ENCODE results near the gene PHAF1. TPM values are rescaled to one million over a fixed set of nuclear protein-coding genes. Genes with fewer than 3 reads are reported as not detected.

PHAF1 gene
- total RNA-seq, 1 experiment from 2014 or later: 34.4 TPM

DNA sequence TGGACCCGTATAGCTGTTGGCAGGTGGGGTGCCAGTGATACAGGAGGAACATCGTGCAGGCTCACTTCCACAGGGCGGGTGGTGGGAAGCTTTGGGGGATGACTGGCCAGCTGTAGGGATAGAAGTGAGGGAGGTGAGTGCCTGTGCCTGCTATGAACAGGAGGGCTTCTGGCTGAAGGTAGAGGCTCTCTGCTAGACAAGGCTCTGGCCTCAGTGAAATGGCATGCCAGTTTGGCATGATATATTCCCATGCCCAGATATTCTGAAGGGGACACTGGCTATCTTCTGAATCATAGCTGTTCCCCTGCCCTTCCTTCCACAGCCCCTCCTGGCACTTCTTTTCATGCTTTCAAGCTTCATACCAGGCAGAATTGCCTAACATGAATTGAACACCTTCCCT is 19.1 kb downstream of the PHAF1 start:
- TF ChIP-seq, protein P1, sequence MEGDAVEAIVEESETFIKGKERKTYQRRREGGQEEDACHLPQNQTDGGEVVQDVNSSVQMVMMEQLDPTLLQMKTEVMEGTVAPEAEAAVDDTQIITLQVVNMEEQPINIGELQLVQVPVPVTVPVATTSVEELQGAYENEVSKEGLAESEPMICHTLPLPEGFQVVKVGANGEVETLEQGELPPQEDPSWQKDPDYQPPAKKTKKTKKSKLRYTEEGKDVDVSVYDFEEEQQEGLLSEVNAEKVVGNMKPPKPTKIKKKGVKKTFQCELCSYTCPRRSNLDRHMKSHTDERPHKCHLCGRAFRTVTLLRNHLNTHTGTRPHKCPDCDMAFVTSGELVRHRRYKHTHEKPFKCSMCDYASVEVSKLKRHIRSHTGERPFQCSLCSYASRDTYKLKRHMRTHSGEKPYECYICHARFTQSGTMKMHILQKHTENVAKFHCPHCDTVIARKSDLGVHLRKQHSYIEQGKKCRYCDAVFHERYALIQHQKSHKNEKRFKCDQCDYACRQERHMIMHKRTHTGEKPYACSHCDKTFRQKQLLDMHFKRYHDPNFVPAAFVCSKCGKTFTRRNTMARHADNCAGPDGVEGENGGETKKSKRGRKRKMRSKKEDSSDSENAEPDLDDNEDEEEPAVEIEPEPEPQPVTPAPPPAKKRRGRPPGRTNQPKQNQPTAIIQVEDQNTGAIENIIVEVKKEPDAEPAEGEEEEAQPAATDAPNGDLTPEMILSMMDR (IDR thresholded peaks at IDR 0.05; ENCODE audit: insufficient read depth in 1 of 2, low read depth in 1 of 2, low read length in 1 of 2, severe bottlenecking in 1 of 2, unreplicated experiment in 1 of 2): no peak
- Mint-ChIP-seq H3K27ac (ENCODE audit: unreplicated experiment) (no peak overlapping the region), H3K4me3 (ENCODE audit: unreplicated experiment) (no peak overlapping the region), H3K36me3 (ENCODE audit: insufficient read depth, unreplicated experiment) (peaks cover 63% of the 10 kb centered on the region), H3K9me3 (ENCODE audit: unreplicated experiment) (no peaks in the 10 kb centered on the region), H3K27me3 (ENCODE audit: insufficient read depth, unreplicated experiment) (no peaks in the 10 kb centered on the region), H3K4me1 (ENCODE audit: low read depth, unreplicated experiment) (no peaks in the 10 kb centered on the region)
- no peaks in the 10 kb centered on the region for H3K27me3 ChIP-seq (replicated peaks; ENCODE audit: control insufficient read depth, insufficient read depth, low read length)
- H3K4me3 ChIP-seq (ENCODE audit: low read depth, low read length): no peak overlapping the region
- H3K9me3 ChIP-seq: no peaks in the 10 kb centered on the region
- DNase-seq: no peak
- no peaks in the 10 kb centered on the region for H3K4me1 ChIP-seq
- BruUV-seq (replicated peaks): no TSS peak
- ChIA-PET CTCF (no interaction called here), POLR2A (no interaction called here)
- H3K36me3 ChIP-seq (ENCODE audit: control insufficient read depth, insufficient read depth, low read length): peaks cover 2% of the 10 kb centered on the region; the same call in 1 of the 2 replicates
- intact Hi-C loops (cut with micrococcal nuclease; ENCODE audit: unreplicated experiment): no loop called here

DNA sequence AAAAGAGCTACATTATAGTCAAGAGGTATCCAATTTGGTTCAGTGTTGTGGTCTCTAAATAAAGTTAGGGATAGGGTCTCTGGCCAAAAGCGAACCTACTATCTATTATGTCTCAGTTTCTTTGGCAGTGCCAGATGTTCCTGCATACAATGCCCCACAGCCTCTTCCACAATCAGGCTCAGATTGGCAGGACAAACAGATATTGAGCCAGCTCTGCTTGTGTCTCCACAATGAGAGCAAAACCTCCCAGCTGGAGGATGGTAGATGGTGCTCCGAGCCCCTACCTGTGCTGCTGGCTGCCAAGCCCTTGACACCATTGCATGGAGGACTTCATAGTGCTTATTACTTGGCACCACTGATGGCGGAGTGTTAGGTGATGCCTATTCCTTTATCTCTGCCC is 19.7 kb downstream of the PHAF1 start:
- no peaks in the 10 kb centered on the region for H3K4me1 Mint-ChIP-seq (ENCODE audit: low read depth, unreplicated experiment)
- H3K27ac Mint-ChIP-seq (ENCODE audit: unreplicated experiment): no peak overlapping the region
- H3K27me3 ChIP-seq (replicated peaks; ENCODE audit: control insufficient read depth, insufficient read depth, low read length): no peaks in the 10 kb centered on the region
- BruUV-seq (replicated peaks): no TSS peak
- no peak for DNase-seq
- no peaks in the 10 kb centered on the region for H3K4me1 ChIP-seq
- ChIA-PET POLR2A (interaction anchor here (0.6 kb wide), 1 partner anchor 308 kb away, joined by 7 read pairs; no protein-coding TSS in a partner anchor), CTCF (no interaction called here)
- no peaks in the 10 kb centered on the region for H3K9me3 ChIP-seq
- TF ChIP-seq, protein P1 (IDR thresholded peaks at IDR 0.05; ENCODE audit: insufficient read depth in 1 of 2, low read depth in 1 of 2, low read length in 1 of 2, severe bottlenecking in 1 of 2, unreplicated experiment in 1 of 2): no peak
- intact Hi-C loops (cut with micrococcal nuclease; ENCODE audit: unreplicated experiment): no loop called here
- H3K36me3 ChIP-seq (ENCODE audit: control insufficient read depth, insufficient read depth, low read length): peaks cover 2% of the 10 kb centered on the region; the same call in 1 of the 2 replicates
- no peak overlapping the region for H3K4me3 ChIP-seq (ENCODE audit: low read depth, low read length)
- peaks cover 63% of the 10 kb centered on the region for H3K36me3 Mint-ChIP-seq (ENCODE audit: insufficient read depth, unreplicated experiment)
- H3K27me3 Mint-ChIP-seq (ENCODE audit: insufficient read depth, unreplicated experiment): no peaks in the 10 kb centered on the region
- H3K4me3 Mint-ChIP-seq (ENCODE audit: unreplicated experiment): no peak overlapping the region
- no peaks in the 10 kb centered on the region for H3K9me3 Mint-ChIP-seq (ENCODE audit: unreplicated experiment)

- Histone ChIP-seq H3K9me3 (no peaks in the 10 kb centered on the region), H3K27me3 (replicated peaks; ENCODE audit: control insufficient read depth, insufficient read depth, low read length) (no peaks in the 10 kb centered on the region), H3K4me1 (no peaks in the 10 kb centered on the region), H3K4me3 (ENCODE audit: low read depth, low read length) (no peak overlapping the region), H3K36me3 (ENCODE audit: control insufficient read depth, insufficient read depth, low read length) (peaks cover 4% of the 10 kb centered on the region)
- intact Hi-C loops (cut with micrococcal nuclease; ENCODE audit: unreplicated experiment): no loop called here
- Mint-ChIP-seq H3K9me3 (ENCODE audit: unreplicated experiment) (no peaks in the 10 kb centered on the region), H3K27ac (ENCODE audit: unreplicated experiment) (no peak overlapping the region), H3K27me3 (ENCODE audit: insufficient read depth, unreplicated experiment) (no peaks in the 10 kb centered on the region), H3K4me1 (ENCODE audit: low read depth, unreplicated experiment) (no peaks in the 10 kb centered on the region), H3K4me3 (ENCODE audit: unreplicated experiment) (no peak overlapping the region), H3K36me3 (ENCODE audit: insufficient read depth, unreplicated experiment) (peaks cover 93% of the 10 kb centered on the region)
- no peak for DNase-seq
- POLR2A ChIA-PET: no interaction called here
- CTCF ChIA-PET: interaction anchor here (0.6 kb wide), 1 partner anchor 109 kb away, joined by 4 read pairs; no protein-coding TSS in a partner anchor
- TF ChIP-seq, protein P1 (IDR thresholded peaks at IDR 0.05; ENCODE audit: insufficient read depth in 1 of 2, low read depth in 1 of 2, low read length in 1 of 2, severe bottlenecking in 1 of 2, unreplicated experiment in 1 of 2): no peak
- BruUV-seq (replicated peaks): no TSS peak
Observed at GRCh38 chr16:67137605-67138004, 27.9 kb downstream of the PHAF1 start.

Measured in Caco-2 (cell line).